ENCODE results near the gene NYNRIN.
"Not testable (repeated sequence)": the region's sequence is repeated elsewhere in the genome, so short reads cannot be mapped to it uniquely, and the experiment has no call there.

- TF ChIP-seq CTCF (conservative IDR thresholded peaks at IDR 0.05; ENCODE audit: low read depth, low read length); EZH2phosphoT487 (IDR thresholded peaks at IDR 0.05; ENCODE audit: borderline replicate concordance, low read length): not testable (repeated sequence)
Observed at GRCh38 chr14:24450828-24451227, 52.0 kb downstream of the NYNRIN start.

Measured in PC-3 (cell line).